GM23248 (cell line): ENCODE measurements around the gene RAB9A. TPM values are rescaled to one million over a fixed set of nuclear protein-coding genes. Genes with fewer than 3 reads are reported as not detected.
"Not testable (repeated sequence)": the region's sequence is repeated elsewhere in the genome, so short reads cannot be mapped to it uniquely, and the experiment has no call there.

Source experiments
- DNase-seq: peaks from one replicate; pipeline ENCODE4 v3.0.0-alpha.2; 2015
- H2AFZ ChIP-seq: fragments of 200-600 bp; sonication (generic); 2 replicates; pipeline ENCODE4 v1.6.1; 2016; ENCODE audit warnings: antibody characterized with exemption
- H3F3A ChIP-seq: fragments of 200-600 bp; sonication (generic); 2 replicates; pipeline ENCODE4 v1.6.1; 2016; ENCODE audit warnings: mild to moderate bottlenecking, antibody characterized with exemption, mixed run types; ENCODE audit not compliant: insufficient read depth
- H3K27ac ChIP-seq: fragments of 200-600 bp; sonication (generic); 2 replicates; pipeline ENCODE4 v1.5.1; 2016; ENCODE audit warnings: mild to moderate bottlenecking
- H3K27me3 ChIP-seq: fragments of 200-600 bp; sonication (generic); replicated peaks from 2 replicates; pipeline ENCODE4 v1.6.1; 2016; ENCODE audit warnings: mild to moderate bottlenecking; ENCODE audit not compliant: insufficient read depth
- H3K36me3 ChIP-seq: fragments of 200-600 bp; sonication (generic); 2 replicates; pipeline ENCODE4 v1.6.1; 2016; ENCODE audit warnings: low read depth, mild to moderate bottlenecking
- H3K4me1 ChIP-seq: fragments of 200-600 bp; sonication (generic); 2 replicates; pipeline ENCODE4 v1.6.1; 2016; ENCODE audit warnings: mild to moderate bottlenecking; ENCODE audit not compliant: insufficient read depth
- H3K4me2 ChIP-seq: fragments of 200-600 bp; sonication (generic); one replicate; pipeline ENCODE4 v1.6.1; 2016; ENCODE audit warnings: mild to moderate bottlenecking; ENCODE audit not compliant: unreplicated experiment
- H3K4me3 ChIP-seq: fragments of 200-600 bp; sonication (generic); 2 replicates; pipeline ENCODE4 v1.5.1; 2016; ENCODE audit warnings: mild to moderate bottlenecking
- H3K79me2 ChIP-seq: fragments of 200-600 bp; sonication (generic); 2 replicates; pipeline ENCODE4 v1.6.1; 2016; ENCODE audit warnings: mild to moderate bottlenecking; ENCODE audit not compliant: insufficient read depth
- H3K9ac ChIP-seq: fragments of 200-600 bp; sonication (generic); 2 replicates; pipeline ENCODE4 v1.6.1; 2016; ENCODE audit warnings: mild to moderate bottlenecking
- H3K9me2 ChIP-seq: fragments of 200-600 bp; sonication (generic); 2 replicates; pipeline ENCODE4 v1.6.1; 2016; ENCODE audit warnings: mixed run types, mild to moderate bottlenecking, moderate library complexity; ENCODE audit not compliant: insufficient read depth
- H3K9me3 ChIP-seq: fragments of 200-600 bp; sonication (generic); one replicate; pipeline ENCODE4 v1.6.1; 2017; ENCODE audit warnings: low read depth
- H4K20me1 ChIP-seq: fragments of 200-600 bp; sonication (generic); 2 replicates; pipeline ENCODE4 v1.6.0; 2016; ENCODE audit not compliant: insufficient read depth
- EZH2 ChIP-seq: fragments of 200-600 bp; sonication (generic); IDR thresholded peaks from 2 replicates; pipeline ENCODE4 v1.6.1; 2018; ENCODE audit warnings: antibody characterized with exemption, mild to moderate bottlenecking; ENCODE audit not compliant: insufficient read depth, poor library complexity, severe bottlenecking
- EZH2phosphoT487 ChIP-seq: fragments of 200-600 bp; sonication (generic); IDR thresholded peaks from 2 replicates; pipeline ENCODE4 v1.6.1; 2018; ENCODE audit warnings: antibody characterized with exemption, moderate library complexity, mild to moderate bottlenecking, low read depth; ENCODE audit not compliant: insufficient read depth
- WGBS, 2 experiments: methylation state at CpG; one replicate each; pipeline ENCODE4 v1.1.6; 2015 to 2017; ENCODE audit warnings: low lambda C conversion rate in 2 of 2, low coverage in 1 of 2; ENCODE audit errors: missing lambda C conversion rate in 2 of 2; 5-methylcytosine and 5-hydroxymethylcytosine counted together
- in situ Hi-C: fragments of 300-500 bp; cut with MboI; formaldehyde crosslinking; loops from 2 replicates; pipeline ENCODE4 v1.15.0; 2020
- polyA plus RNA-seq: library from polyadenylated mRNA; unstranded; fragments of >200 nt; fragmentation: Nextera tagmentation; extraction: Ambion mirVana; gene quantifications from 2 replicates; pipeline ENCODE4 v1.2.1, GENCODE V29; 2016
- total RNA-seq: library from RNA; depleted of rRNA; stranded (reverse); fragments of >200 nt; shearing (Covaris generic); gene quantifications from 2 replicates; pipeline ENCODE4 v1.2.3, GENCODE V29; 2014

RAB9A gene
- total and polyA plus RNA-seq, 2 experiments from 2014 or later = 38.9 to 40.4 TPM

DNA sequence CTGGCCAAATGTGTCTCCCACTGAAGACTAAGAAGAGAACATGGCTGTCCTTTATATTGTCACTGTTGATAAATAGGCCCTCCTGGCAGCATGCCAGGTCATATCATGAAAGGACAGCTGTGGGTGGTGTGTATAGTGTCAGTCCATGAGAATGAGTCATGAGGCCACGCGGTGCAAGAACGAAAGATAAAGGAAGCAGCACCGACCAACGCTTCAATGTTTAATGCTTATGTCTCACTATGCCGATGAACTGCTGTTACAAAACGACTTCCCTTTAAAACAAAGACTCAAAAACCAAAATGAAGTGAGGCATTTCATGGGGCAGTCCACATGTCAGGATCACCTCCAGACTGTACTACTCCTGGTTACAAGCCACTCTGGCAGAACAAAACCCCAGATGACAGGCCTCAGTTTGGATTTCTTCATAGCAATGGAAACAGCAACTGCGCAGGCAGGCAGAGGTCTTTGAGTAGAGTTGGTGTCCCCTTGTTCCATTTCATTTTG, 41.2 kb upstream of the RAB9A start:
- Histone ChIP-seq H3F3A (peaks cover 15% of the 10 kb centered on the region), H3K9me2 (no peaks in the 10 kb centered on the region), H3K4me2 (no peak overlapping the region), H3K27me3 (no peaks in the 10 kb centered on the region), H3K4me3 (no peak overlapping the region), H4K20me1 (no peaks in the 10 kb centered on the region), H3K27ac (no peak overlapping the region), H2AFZ (no peak overlapping the region), H3K9me3 (no peaks in the 10 kb centered on the region), H3K36me3 (no peaks in the 10 kb centered on the region), H3K4me1 (peaks cover 19% of the 10 kb centered on the region; the same call in 1 of the 2 replicates), H3K79me2 (no peaks in the 10 kb centered on the region), H3K9ac (no peak overlapping the region)
- WGBS, 2 experiments = 64 to 69% methylated on average over 8 of the region's 8 CpGs
- DNase-seq = no peak
- in situ Hi-C loops = loop anchor here (5.0 kb wide), 1 partner anchor 135 kb away; no protein-coding TSS in a partner anchor
- no peak for TF ChIP-seq EZH2phosphoT487
- TF ChIP-seq EZH2 = no peak

GRCh38 chrX:13648336-13648735, 40.6 kb upstream of the RAB9A start:
- not testable (repeated sequence) for H3K9ac ChIP-seq, H3K36me3 ChIP-seq, H3K4me2 ChIP-seq, H3K4me3 ChIP-seq, DNase-seq, H3K9me3 ChIP-seq, H3K27me3 ChIP-seq, H3K27ac ChIP-seq, H3K79me2 ChIP-seq, H3K9me2 ChIP-seq, H2AFZ ChIP-seq, H4K20me1 ChIP-seq
- Histone ChIP-seq H3F3A (peaks cover 15% of the 10 kb centered on the region), H3K4me1 (peaks cover 19% of the 10 kb centered on the region; the same call in 1 of the 2 replicates)
- 94 to 100% methylated on average over 2 of the region's 2 CpGs for WGBS, 2 experiments
- in situ Hi-C loops = loop anchor here (5.0 kb wide), 1 partner anchor 136 kb away; no protein-coding TSS in a partner anchor

DNA sequence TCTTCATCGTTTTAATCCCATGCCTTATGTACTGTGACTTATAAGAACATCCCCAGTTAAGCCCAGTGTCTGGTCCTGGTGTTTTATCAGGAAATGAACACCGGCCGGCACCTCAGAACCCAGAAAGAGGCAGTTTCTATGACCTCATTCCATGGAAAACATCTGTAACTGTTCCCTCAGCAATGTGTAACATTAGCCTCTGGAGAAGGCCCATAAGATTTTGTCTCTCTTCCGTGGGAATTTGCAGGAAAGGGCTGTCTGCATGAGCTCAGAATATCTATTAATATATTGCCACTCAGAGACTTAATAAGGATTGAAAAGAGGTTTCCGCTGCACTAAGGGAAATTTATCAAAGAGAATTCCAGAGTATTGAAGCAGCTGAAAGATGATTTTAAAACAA, 39.1 kb upstream of the RAB9A start:
- H3K4me2 ChIP-seq = no peak overlapping the region
- H3K9ac ChIP-seq = no peak overlapping the region
- H3K4me1 ChIP-seq = peaks cover 19% of the 10 kb centered on the region; the same call in 1 of the 2 replicates
- peaks cover 20% of the 10 kb centered on the region for H3F3A ChIP-seq
- no peaks in the 10 kb centered on the region for H3K27me3 ChIP-seq
- peak overlapping the region; percentile 61 for H3K27ac ChIP-seq
- 19 to 24% methylated on average over 5 of the region's 5 CpGs for WGBS, 2 experiments
- no peaks in the 10 kb centered on the region for H4K20me1 ChIP-seq
- no peak overlapping the region for H3K4me3 ChIP-seq
- no peak for TF ChIP-seq EZH2phosphoT487
- TF ChIP-seq EZH2 = no peak
- no peaks in the 10 kb centered on the region for H3K36me3 ChIP-seq
- H3K79me2 ChIP-seq = 0 out of 2 replicates have a peak, but pooled peaks cover 10% of the 10 kb centered on the region
- in situ Hi-C loops = loop anchor here (5.0 to 25.0 kb wide), 2 partner anchors 138 to 387 kb away; partner anchors contain the start of gene GEMIN8
- H3K9me2 ChIP-seq = no peaks in the 10 kb centered on the region
- H3K9me3 ChIP-seq = no peaks in the 10 kb centered on the region
- 0 out of 2 replicates have a peak overlapping the region, but pooled peaks have one; percentile 19 for H2AFZ ChIP-seq
- peak; percentile 63 for DNase-seq

DNA sequence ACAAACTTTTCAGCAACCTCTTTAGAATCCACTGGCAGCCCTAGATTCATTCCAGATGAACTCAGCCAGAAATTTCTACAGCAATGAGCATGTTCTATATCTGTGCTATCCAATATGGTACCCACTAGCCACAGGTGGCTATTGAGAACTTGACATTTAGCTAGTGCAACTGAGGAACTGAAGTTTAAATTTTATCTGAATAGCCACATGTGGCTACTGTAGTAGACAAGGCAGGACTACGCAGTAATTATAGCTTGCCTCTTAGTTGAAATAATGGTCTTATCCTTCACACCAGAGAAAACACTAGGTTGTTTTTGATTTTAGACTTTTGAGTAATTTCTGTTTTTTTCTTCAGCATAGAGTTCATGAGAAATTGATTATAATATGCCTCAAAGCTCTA, 38.6 kb upstream of the RAB9A start:
- TF ChIP-seq EZH2phosphoT487 (no peak), EZH2 (no peak)
- no peak for DNase-seq
- Histone ChIP-seq H3K27me3 (no peaks in the 10 kb centered on the region), H3K9me3 (no peaks in the 10 kb centered on the region), H3K79me2 (0 out of 2 replicates have a peak, but pooled peaks cover 10% of the 10 kb centered on the region), H3K4me3 (no peak overlapping the region), H3K27ac (peak overlapping the region; percentile 61), H3K9me2 (no peaks in the 10 kb centered on the region), H4K20me1 (no peaks in the 10 kb centered on the region), H2AFZ (no peak overlapping the region), H3K36me3 (no peaks in the 10 kb centered on the region), H3K4me2 (no peak overlapping the region), H3K4me1 (peaks cover 19% of the 10 kb centered on the region; the same call in 1 of the 2 replicates), H3F3A (peaks cover 20% of the 10 kb centered on the region), H3K9ac (no peak overlapping the region)
- in situ Hi-C loops = loop anchor here (25.0 kb wide), 1 partner anchor 387 kb away; the partner anchor contains the start of gene GEMIN8
- WGBS, 2 experiments = 93 to 100% methylated on average over 1 of the region's 1 CpG
